Hepatocyte (in vitro differentiated cells): ENCODE measurements around the gene OSBPL10. TPM values are rescaled to one million over a fixed set of nuclear protein-coding genes. Genes with fewer than 3 reads are reported as not detected.

Experiments
- DNase-seq: peaks from one replicate; pipeline ENCODE4 v3.0.0-alpha.2; 2016; ENCODE audit warnings: low spot score
- H2AFZ ChIP-seq: fragments of 200-600 bp; sonication (generic); 2 replicates; pipeline ENCODE4 v1.6.0; 2016; ENCODE audit warnings: antibody characterized with exemption, mild to moderate bottlenecking
- H3K27ac ChIP-seq: fragments of 200-600 bp; sonication (generic); 2 replicates; pipeline ENCODE4 v1.5.1; 2016; ENCODE audit warnings: mild to moderate bottlenecking
- H3K27me3 ChIP-seq: fragments of 200-600 bp; sonication (generic); 2 replicates; pipeline ENCODE4 v1.6.1; 2016
- H3K36me3 ChIP-seq: fragments of 200-600 bp; sonication (generic); replicated peaks from 2 replicates; pipeline ENCODE4 v1.5.1; 2016; ENCODE audit warnings: low read depth; ENCODE audit not compliant: insufficient read depth
- H3K4me1 ChIP-seq: fragments of 200-600 bp; sonication (generic); 2 replicates; pipeline ENCODE4 v1.5.1; 2016; ENCODE audit warnings: mild to moderate bottlenecking, moderate library complexity; ENCODE audit not compliant: insufficient read depth
- H3K4me2 ChIP-seq: fragments of 200-600 bp; sonication (generic); 2 replicates; pipeline ENCODE4 v1.6.0; 2016
- H3K4me3 ChIP-seq: fragments of 200-600 bp; sonication (generic); 2 replicates; pipeline ENCODE4 v1.5.1; 2016; ENCODE audit warnings: mild to moderate bottlenecking
- H3K79me2 ChIP-seq: fragments of 200-600 bp; sonication (generic); 2 replicates; pipeline ENCODE4 v1.6.0; 2017; ENCODE audit warnings: mild to moderate bottlenecking
- H3K9me2 ChIP-seq: fragments of 200-600 bp; sonication (generic); replicated peaks from 2 replicates; pipeline ENCODE4 v1.6.0; 2017; ENCODE audit warnings: mild to moderate bottlenecking; ENCODE audit not compliant: insufficient read depth
- H3K9me3 ChIP-seq: fragments of 200-600 bp; sonication (generic); 2 replicates; pipeline ENCODE4 v1.5.1; 2016; ENCODE audit warnings: low read depth, mild to moderate bottlenecking
- H4K20me1 ChIP-seq: fragments of 200-600 bp; sonication (generic); 2 replicates; pipeline ENCODE4 v1.6.0; 2016; ENCODE audit warnings: mild to moderate bottlenecking; ENCODE audit not compliant: insufficient read depth, poor library complexity, severe bottlenecking
- EZH2 ChIP-seq: fragments of 200-600 bp; sonication (generic); IDR thresholded peaks from 2 replicates; pipeline ENCODE4 v1.6.1; 2016; ENCODE audit warnings: antibody characterized with exemption, mild to moderate bottlenecking, borderline replicate concordance
- EZH2phosphoT487 ChIP-seq: fragments of 200-600 bp; sonication (generic); IDR thresholded peaks from one replicate; pipeline ENCODE4 v1.6.1; 2018; ENCODE audit warnings: antibody characterized with exemption, mild to moderate bottlenecking, low read depth, moderate library complexity; ENCODE audit not compliant: unreplicated experiment, severe bottlenecking
- WGBS: methylation state at CpG from one replicate; pipeline ENCODE4 v1.1.6; 2016; ENCODE audit warnings: low lambda C conversion rate; ENCODE audit errors: missing lambda C conversion rate; 5-methylcytosine and 5-hydroxymethylcytosine counted together
- polyA plus RNA-seq: library from polyadenylated mRNA; unstranded; fragments of >200 nt; fragmentation: Nextera tagmentation; extraction: Ambion mirVana; gene quantifications from 2 replicates; pipeline ENCODE4 v1.2.1, GENCODE V29; 2016
- total RNA-seq: library from RNA; depleted of rRNA; stranded (reverse); fragments of >200 nt; gene quantifications from 2 replicates; pipeline ENCODE4 v1.2.3, GENCODE V29; 2014
- TF ChIP-seq, protein P1 (sequence below): fragments of 200-600 bp; sonication (generic); IDR thresholded peaks from 2 replicates; pipeline ENCODE4 v1.5.1; 2016; ENCODE audit warnings: antibody characterized with exemption, mild to moderate bottlenecking; ENCODE audit not compliant: poor library complexity

The OSBPL10 gene
- total and polyA plus RNA-seq, 2 experiments from 2014 or later, result 18.2 to 32.8 TPM

DNA sequence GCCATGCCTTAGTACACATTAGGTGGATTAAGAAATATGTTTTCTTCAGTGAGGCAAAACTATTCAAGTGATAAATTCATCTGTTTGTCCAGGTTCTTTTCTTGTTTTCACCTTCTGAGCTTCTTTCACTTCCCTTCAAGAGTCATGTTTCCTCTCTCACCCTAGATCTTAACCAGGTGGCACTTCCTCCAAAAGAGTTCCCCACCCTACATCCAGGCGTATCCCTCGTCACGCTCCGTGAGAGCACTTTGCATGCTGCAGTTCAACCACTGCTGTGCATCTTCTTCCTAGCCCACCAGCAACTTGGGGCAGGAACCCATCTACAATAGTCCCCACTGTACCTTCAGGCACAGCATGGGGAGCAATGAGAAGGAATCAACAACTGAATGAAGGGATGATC lies 28.9 kb downstream of the OSBPL10 start:
- Histone ChIP-seq H3K4me3 (no peak overlapping the region), H3K27ac (no peak overlapping the region), H3K4me2 (no peak overlapping the region), H3K9me2 (no peaks in the 10 kb centered on the region), H3K4me1 (peaks cover 3% of the 10 kb centered on the region), H3K9me3 (no peaks in the 10 kb centered on the region), H3K27me3 (no peaks in the 10 kb centered on the region), H3K36me3 (no peaks in the 10 kb centered on the region), H2AFZ (no peak overlapping the region), H4K20me1 (no peaks in the 10 kb centered on the region), H3K79me2 (peaks cover 88% of the 10 kb centered on the region)
- TF ChIP-seq, protein P1, sequence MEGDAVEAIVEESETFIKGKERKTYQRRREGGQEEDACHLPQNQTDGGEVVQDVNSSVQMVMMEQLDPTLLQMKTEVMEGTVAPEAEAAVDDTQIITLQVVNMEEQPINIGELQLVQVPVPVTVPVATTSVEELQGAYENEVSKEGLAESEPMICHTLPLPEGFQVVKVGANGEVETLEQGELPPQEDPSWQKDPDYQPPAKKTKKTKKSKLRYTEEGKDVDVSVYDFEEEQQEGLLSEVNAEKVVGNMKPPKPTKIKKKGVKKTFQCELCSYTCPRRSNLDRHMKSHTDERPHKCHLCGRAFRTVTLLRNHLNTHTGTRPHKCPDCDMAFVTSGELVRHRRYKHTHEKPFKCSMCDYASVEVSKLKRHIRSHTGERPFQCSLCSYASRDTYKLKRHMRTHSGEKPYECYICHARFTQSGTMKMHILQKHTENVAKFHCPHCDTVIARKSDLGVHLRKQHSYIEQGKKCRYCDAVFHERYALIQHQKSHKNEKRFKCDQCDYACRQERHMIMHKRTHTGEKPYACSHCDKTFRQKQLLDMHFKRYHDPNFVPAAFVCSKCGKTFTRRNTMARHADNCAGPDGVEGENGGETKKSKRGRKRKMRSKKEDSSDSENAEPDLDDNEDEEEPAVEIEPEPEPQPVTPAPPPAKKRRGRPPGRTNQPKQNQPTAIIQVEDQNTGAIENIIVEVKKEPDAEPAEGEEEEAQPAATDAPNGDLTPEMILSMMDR, result no peak
- TF ChIP-seq EZH2phosphoT487 (no peak), EZH2 (no peak)
- DNase-seq, result no peak
- WGBS, result 99% methylated on average over 4 of the region's 4 CpGs

DNA sequence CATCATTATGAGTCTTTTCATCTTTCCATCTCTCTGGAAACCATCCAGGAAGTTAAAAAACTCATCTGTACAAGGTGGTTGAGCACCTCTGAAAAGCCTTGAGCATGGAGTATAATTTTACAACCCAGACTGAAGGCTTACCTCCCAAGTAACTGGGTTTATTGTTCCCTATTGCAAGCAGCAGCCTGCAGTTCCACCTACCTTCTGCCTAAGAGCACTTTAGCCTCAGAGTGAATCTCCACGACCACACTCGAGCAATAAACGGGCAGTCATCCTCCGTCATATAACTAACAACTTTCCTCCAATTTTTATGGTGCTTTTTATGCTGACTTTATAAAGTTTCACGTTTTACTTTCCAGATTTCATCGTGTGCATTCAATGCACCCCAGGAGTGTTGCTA lies 32.8 kb downstream of the OSBPL10 start:
- 51% methylated on average over 6 of the region's 6 CpGs for WGBS
- Histone ChIP-seq H2AFZ (no peak overlapping the region), H3K27me3 (no peaks in the 10 kb centered on the region), H3K9me3 (no peaks in the 10 kb centered on the region), H4K20me1 (no peaks in the 10 kb centered on the region), H3K4me2 (peak overlapping the region; percentile 10), H3K9me2 (no peaks in the 10 kb centered on the region), H3K4me1 (peaks cover 4% of the 10 kb centered on the region), H3K36me3 (no peaks in the 10 kb centered on the region), H3K4me3 (no peak overlapping the region), H3K79me2 (peaks cover 79% of the 10 kb centered on the region), H3K27ac (peak overlapping the region; percentile 67)
- no peak for DNase-seq
- TF ChIP-seq, protein P1, result no peak
- no peak for TF ChIP-seq EZH2
- no peak for TF ChIP-seq EZH2phosphoT487

DNA sequence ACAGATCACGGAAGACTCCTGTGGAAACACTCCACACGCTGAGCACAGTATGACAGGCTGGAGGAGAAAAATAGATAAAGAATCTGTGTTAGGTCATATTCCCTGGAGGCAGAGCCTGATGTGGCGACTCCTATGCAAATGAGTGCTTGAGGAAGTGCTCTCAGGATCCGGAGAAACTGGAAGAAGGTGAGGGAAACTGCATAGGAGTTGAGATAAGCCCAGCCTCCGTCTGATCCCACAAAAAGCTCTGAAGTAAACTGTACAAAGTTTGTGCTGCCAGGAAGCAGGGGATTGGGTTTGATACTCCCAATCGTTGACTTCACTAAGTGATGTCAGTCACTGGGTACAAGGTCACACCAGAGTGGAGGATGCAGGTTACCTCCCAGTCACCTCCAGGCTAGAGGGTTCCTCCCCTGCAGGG lies 33.4 kb downstream of the OSBPL10 start:
- Histone ChIP-seq H3K4me3 (no peak overlapping the region), H3K36me3 (no peaks in the 10 kb centered on the region), H4K20me1 (no peaks in the 10 kb centered on the region), H3K9me3 (no peaks in the 10 kb centered on the region), H3K27ac (peak overlapping the region; percentile 67), H3K4me1 (peaks cover 4% of the 10 kb centered on the region), H3K9me2 (no peaks in the 10 kb centered on the region), H3K4me2 (peak overlapping the region; percentile 10), H3K27me3 (no peaks in the 10 kb centered on the region), H2AFZ (no peak overlapping the region), H3K79me2 (peaks cover 82% of the 10 kb centered on the region)
- TF ChIP-seq, protein P1, result no peak
- TF ChIP-seq EZH2phosphoT487 (no peak), EZH2 (no peak)
- 50% methylated on average over 6 of the region's 6 CpGs for WGBS
- peak; percentile 48 for DNase-seq

DNA sequence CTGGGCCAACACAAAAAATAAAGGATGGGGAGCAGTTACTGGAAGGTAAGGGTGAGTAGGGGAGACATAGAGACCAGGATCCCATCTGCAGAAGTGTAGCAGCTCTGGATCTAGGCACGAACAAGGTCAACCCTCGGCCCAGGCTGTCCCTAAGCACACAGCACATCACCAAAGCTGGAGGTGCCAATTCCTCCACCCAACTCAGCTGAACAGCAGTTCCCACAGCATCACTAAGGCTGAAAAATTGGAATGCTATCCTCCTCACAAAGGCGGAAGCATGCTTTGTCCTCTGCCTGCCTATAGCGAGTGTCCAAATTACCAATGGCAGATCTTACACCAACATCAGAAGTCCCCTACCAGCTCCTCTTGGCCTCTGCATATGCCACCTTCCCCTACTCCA lies 33.9 kb downstream of the OSBPL10 start:
- H3K9me2 ChIP-seq, result no peaks in the 10 kb centered on the region
- WGBS, result 97% methylated on average over 4 of the region's 4 CpGs
- H3K79me2 ChIP-seq, result peaks cover 80% of the 10 kb centered on the region
- no peak overlapping the region for H2AFZ ChIP-seq
- DNase-seq, result no peak
- H3K36me3 ChIP-seq, result no peaks in the 10 kb centered on the region
- H3K4me1 ChIP-seq, result peaks cover 4% of the 10 kb centered on the region
- H3K4me3 ChIP-seq, result no peak overlapping the region
- peak overlapping the region; percentile 10 for H3K4me2 ChIP-seq
- no peak for TF ChIP-seq EZH2
- TF ChIP-seq, protein P1, result no peak
- TF ChIP-seq EZH2phosphoT487, result no peak
- peak overlapping the region; percentile 67 for H3K27ac ChIP-seq
- H3K9me3 ChIP-seq, result no peaks in the 10 kb centered on the region
- no peaks in the 10 kb centered on the region for H4K20me1 ChIP-seq
- H3K27me3 ChIP-seq, result no peaks in the 10 kb centered on the region
